Rectal smooth muscle tissue (tissue), 1 donor: ENCODE measurements around the gene SLC26A9.

Experiments
- H3K27ac ChIP-seq: one replicate; pipeline ENCODE4 v1.7.0; 2013; ENCODE audit warnings: low read depth, low read length, inconsistent platforms
- H3K27me3 ChIP-seq: one replicate; pipeline ENCODE4 v1.7.0; 2013; ENCODE audit warnings: low read length; ENCODE audit not compliant: control insufficient read depth, insufficient read depth
- H3K36me3 ChIP-seq: one replicate; pipeline ENCODE4 v1.7.0; 2013; ENCODE audit warnings: low read length; ENCODE audit not compliant: control insufficient read depth, insufficient read depth
- H3K4me1 ChIP-seq: one replicate; pipeline ENCODE4 v1.7.0; 2013; ENCODE audit warnings: low read length; ENCODE audit not compliant: control insufficient read depth, insufficient read depth
- H3K4me3 ChIP-seq: one replicate; pipeline ENCODE4 v1.7.0; 2013; ENCODE audit warnings: low read length
- H3K9ac ChIP-seq: one replicate; pipeline ENCODE4 v1.7.0; 2013; ENCODE audit warnings: low read length

SLC26A9 gene

GRCh38 chr1:205936846-205937586 lies 6.2 kb downstream of the SLC26A9 start:
- Histone ChIP-seq H3K27ac (no peak overlapping the region), H3K9ac (no peak overlapping the region), H3K4me3 (no peak overlapping the region), H3K4me1 (no peaks in the 10 kb centered on the region), H3K36me3 (no peaks in the 10 kb centered on the region), H3K27me3 (peaks cover 3% of the 10 kb centered on the region)

GRCh38 chr1:205936311-205936710 lies 6.9 kb downstream of the SLC26A9 start:
- H3K27me3 ChIP-seq: peaks cover 3% of the 10 kb centered on the region
- H3K27ac ChIP-seq: no peak overlapping the region
- no peak overlapping the region for H3K4me3 ChIP-seq
- no peaks in the 10 kb centered on the region for H3K4me1 ChIP-seq
- H3K9ac ChIP-seq: no peak overlapping the region
- H3K36me3 ChIP-seq: no peaks in the 10 kb centered on the region

- no peak overlapping the region for H3K9ac ChIP-seq
These were observed 7.4 kb downstream of the SLC26A9 start for GRCh38 chr1:205935869-205936268.

GRCh38 chr1:205934788-205935187 lies 8.5 kb downstream of the SLC26A9 start:
- Histone ChIP-seq H3K27ac (no peak overlapping the region), H3K9ac (no peak overlapping the region), H3K4me3 (no peak overlapping the region), H3K36me3 (no peaks in the 10 kb centered on the region), H3K4me1 (no peaks in the 10 kb centered on the region), H3K27me3 (peaks cover under 1% of the 10 kb centered on the region)

More at GRCh38 chr1:205935869-205936268, 7.4 kb downstream of the SLC26A9 start:
- Histone ChIP-seq H3K4me3 (no peak overlapping the region), H3K4me1 (no peaks in the 10 kb centered on the region), H3K36me3 (no peaks in the 10 kb centered on the region), H3K27ac (no peak overlapping the region), H3K27me3 (peaks cover 3% of the 10 kb centered on the region)

GRCh38 chr1:205933671-205934618 lies 9.3 kb downstream of the SLC26A9 start:
- H3K27ac ChIP-seq: no peak overlapping the region
- H3K4me1 ChIP-seq: no peaks in the 10 kb centered on the region
- no peaks in the 10 kb centered on the region for H3K36me3 ChIP-seq
- no peak overlapping the region for H3K9ac ChIP-seq
- H3K27me3 ChIP-seq: no peaks in the 10 kb centered on the region
- no peak overlapping the region for H3K4me3 ChIP-seq

GRCh38 chr1:205932776-205933175 lies 10.5 kb downstream of the SLC26A9 start:
- H3K4me1 ChIP-seq: no peaks in the 10 kb centered on the region
- H3K27ac ChIP-seq: no peak overlapping the region
- no peaks in the 10 kb centered on the region for H3K27me3 ChIP-seq
- H3K9ac ChIP-seq: no peak overlapping the region
- H3K36me3 ChIP-seq: no peaks in the 10 kb centered on the region
- no peak overlapping the region for H3K4me3 ChIP-seq

- no peak overlapping the region for H3K27ac ChIP-seq
- H3K9ac ChIP-seq: no peak overlapping the region
- H3K27me3 ChIP-seq: no peaks in the 10 kb centered on the region
- H3K4me1 ChIP-seq: no peaks in the 10 kb centered on the region
- H3K4me3 ChIP-seq: no peak overlapping the region
- H3K36me3 ChIP-seq: no peaks in the 10 kb centered on the region
These were observed 12.4 kb downstream of the SLC26A9 start for GRCh38 chr1:205930799-205931281.

- no peak overlapping the region for H3K9ac ChIP-seq
- no peaks in the 10 kb centered on the region for H3K27me3 ChIP-seq
- no peak overlapping the region for H3K27ac ChIP-seq
- H3K36me3 ChIP-seq: no peaks in the 10 kb centered on the region
- H3K4me1 ChIP-seq: no peaks in the 10 kb centered on the region
- H3K4me3 ChIP-seq: no peak overlapping the region
These were observed 13.1 kb downstream of the SLC26A9 start for GRCh38 chr1:205930195-205930577.

GRCh38 chr1:205929496-205930194 lies 13.6 kb downstream of the SLC26A9 start:
- no peak overlapping the region for H3K27ac ChIP-seq
- no peaks in the 10 kb centered on the region for H3K36me3 ChIP-seq
- H3K4me1 ChIP-seq: no peaks in the 10 kb centered on the region
- no peak overlapping the region for H3K4me3 ChIP-seq
- no peaks in the 10 kb centered on the region for H3K27me3 ChIP-seq
- no peak overlapping the region for H3K9ac ChIP-seq

- no peak overlapping the region for H3K9ac ChIP-seq
- no peaks in the 10 kb centered on the region for H3K27me3 ChIP-seq
- H3K4me3 ChIP-seq: no peak overlapping the region
- H3K27ac ChIP-seq: no peak overlapping the region
- H3K4me1 ChIP-seq: no peaks in the 10 kb centered on the region
- no peaks in the 10 kb centered on the region for H3K36me3 ChIP-seq
These were observed 14.9 kb downstream of the SLC26A9 start for GRCh38 chr1:205928317-205928716.

- H3K4me1 ChIP-seq: no peaks in the 10 kb centered on the region
- H3K27me3 ChIP-seq: no peaks in the 10 kb centered on the region
- no peak overlapping the region for H3K4me3 ChIP-seq
- H3K36me3 ChIP-seq: no peaks in the 10 kb centered on the region
- no peak overlapping the region for H3K27ac ChIP-seq
- no peak overlapping the region for H3K9ac ChIP-seq
These were observed 15.6 kb downstream of the SLC26A9 start for GRCh38 chr1:205927676-205928075.

- Histone ChIP-seq H3K4me1 (no peaks in the 10 kb centered on the region), H3K27me3 (no peaks in the 10 kb centered on the region), H3K9ac (no peak overlapping the region), H3K4me3 (no peak overlapping the region), H3K27ac (no peak overlapping the region), H3K36me3 (no peaks in the 10 kb centered on the region)
These were observed 16.0 kb downstream of the SLC26A9 start for GRCh38 chr1:205927247-205927646.
